Lower leg skin (tissue), 3 donors: Measurements from ENCODE around the gene CGB1.

Source experiments
- POLR2A ChIP-seq, 2 donors: fragments of 450-650 bp; IDR thresholded peaks; one replicate each; pipeline ENCODE4 v1.6.1; 2016 to 2017; ENCODE audit warnings: antibody characterized with exemption in 2 of 2, mild to moderate bottlenecking in 1 of 2, moderate library complexity in 1 of 2
- TF ChIP-seq, protein P1 (sequence below), 3 donors: fragments of 450-650 bp; IDR thresholded peaks; one replicate each; pipeline ENCODE4 v1.5.1; 2016; ENCODE audit warnings: antibody characterized with exemption in 3 of 3, mild to moderate bottlenecking in 3 of 3, moderate library complexity in 2 of 3

DNA sequence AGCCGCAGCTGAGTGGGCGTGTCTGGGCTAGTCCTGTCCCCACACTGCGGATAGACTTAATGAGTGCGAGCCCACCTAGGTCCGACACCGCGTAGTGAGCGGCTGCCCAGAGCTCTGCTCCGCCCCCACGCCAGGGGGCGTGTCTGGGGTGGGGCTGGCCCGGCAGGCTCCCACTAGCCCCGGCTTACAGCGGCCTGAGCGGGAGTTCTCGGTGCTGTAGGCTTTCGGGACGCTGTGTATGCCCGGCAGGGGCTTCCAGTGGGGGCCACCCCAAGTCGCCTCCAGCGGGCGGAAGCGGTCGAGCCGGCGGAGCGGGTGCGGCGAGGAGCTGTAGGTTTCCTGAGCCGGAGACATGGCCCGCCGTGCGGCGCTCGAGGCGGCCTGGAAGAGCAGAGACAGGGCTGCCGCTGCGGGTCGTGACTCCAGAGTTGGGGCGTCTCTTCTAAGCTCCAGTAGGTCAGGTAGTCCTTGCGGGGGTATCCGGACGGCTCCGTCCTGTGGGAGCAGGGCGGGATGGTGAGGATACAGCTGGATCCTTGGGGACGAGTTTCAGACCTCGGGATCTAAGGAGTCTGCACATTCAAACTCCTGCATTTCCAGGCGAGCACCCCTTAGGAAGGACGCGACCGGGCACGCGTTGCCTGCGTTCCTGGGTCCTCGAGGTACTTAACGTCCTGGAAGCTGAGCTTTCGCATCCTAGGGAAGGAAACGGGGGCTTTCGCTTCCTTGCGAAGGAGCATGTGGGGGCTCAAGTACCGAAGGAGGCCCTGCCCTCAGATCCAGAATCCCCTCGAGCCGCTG lies 19.6 kb upstream of the CGB1 start:
- TF ChIP-seq, protein P1, sequence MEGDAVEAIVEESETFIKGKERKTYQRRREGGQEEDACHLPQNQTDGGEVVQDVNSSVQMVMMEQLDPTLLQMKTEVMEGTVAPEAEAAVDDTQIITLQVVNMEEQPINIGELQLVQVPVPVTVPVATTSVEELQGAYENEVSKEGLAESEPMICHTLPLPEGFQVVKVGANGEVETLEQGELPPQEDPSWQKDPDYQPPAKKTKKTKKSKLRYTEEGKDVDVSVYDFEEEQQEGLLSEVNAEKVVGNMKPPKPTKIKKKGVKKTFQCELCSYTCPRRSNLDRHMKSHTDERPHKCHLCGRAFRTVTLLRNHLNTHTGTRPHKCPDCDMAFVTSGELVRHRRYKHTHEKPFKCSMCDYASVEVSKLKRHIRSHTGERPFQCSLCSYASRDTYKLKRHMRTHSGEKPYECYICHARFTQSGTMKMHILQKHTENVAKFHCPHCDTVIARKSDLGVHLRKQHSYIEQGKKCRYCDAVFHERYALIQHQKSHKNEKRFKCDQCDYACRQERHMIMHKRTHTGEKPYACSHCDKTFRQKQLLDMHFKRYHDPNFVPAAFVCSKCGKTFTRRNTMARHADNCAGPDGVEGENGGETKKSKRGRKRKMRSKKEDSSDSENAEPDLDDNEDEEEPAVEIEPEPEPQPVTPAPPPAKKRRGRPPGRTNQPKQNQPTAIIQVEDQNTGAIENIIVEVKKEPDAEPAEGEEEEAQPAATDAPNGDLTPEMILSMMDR (IDR thresholded peaks at IDR 0.05), result no peak
- TF ChIP-seq POLR2A (IDR thresholded peaks at IDR 0.05), result no peak
